Measurements from ENCODE around the gene FAM53A.
"Not testable (repeated sequence)": the region's sequence is repeated elsewhere in the genome, so short reads cannot be mapped to it uniquely, and the experiment has no call there.

FAM53A gene

DNA sequence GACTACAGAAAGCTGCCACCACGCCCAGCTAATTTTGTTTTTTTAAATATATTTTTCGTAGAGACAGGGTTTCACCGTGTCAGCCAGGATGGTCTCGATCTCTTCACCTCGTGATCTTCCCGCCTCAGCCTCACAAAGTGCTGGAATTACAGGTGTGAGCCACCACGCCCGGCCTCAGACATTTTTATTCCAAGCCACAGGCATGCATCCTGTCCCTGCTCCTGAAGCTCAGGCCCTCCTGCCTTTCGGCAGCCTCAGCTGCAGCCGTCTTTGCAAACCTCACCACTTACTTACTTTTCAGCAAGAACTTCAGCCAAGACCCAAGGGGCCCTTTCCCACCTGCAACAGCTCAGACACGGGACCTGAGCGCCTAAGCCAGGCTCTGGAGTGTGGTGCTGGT is 26.0 kb downstream of the FAM53A start:
- no peak for DNase-seq

DNA sequence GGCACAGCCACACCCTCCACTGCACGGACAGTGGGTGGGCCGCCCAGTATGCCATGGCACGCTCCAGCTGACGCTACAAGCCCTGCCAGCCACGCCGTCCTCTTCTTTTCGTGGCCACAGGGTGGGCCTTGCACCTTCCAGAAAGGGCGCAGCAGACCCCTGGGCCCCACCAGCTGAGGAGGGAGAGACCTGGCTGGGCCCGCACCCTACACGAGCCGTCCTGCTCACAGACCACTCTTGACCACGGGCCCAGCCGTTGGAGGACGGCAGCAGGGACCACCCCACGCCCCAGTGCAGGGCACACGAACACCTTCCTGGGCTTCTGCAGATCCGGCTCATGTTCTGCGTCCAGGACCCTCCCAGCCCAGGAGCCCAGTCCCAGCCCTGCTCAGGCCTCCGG is 27.1 kb downstream of the FAM53A start:
- no peak for DNase-seq

DNA sequence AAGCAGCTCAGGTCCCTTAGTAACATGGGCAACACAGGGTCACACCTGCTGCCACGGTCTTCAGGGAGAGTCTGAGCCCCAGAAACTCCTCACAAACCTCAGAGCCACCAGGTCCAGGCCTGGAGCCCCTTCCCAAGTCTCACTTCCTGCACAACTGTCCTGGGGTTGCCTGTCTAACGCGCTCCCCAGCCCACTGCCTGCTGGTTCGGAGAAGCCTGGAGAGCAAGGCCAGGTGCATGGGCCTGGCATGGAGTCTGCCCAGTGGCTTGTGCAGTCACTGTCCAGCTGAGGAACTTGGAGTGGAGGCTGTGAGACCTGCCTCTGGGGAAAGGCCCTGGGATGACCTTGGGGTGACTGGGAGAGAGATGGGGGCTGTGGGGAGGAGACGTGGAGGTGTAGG is 28.0 kb downstream of the FAM53A start:
- no peak for DNase-seq

DNA sequence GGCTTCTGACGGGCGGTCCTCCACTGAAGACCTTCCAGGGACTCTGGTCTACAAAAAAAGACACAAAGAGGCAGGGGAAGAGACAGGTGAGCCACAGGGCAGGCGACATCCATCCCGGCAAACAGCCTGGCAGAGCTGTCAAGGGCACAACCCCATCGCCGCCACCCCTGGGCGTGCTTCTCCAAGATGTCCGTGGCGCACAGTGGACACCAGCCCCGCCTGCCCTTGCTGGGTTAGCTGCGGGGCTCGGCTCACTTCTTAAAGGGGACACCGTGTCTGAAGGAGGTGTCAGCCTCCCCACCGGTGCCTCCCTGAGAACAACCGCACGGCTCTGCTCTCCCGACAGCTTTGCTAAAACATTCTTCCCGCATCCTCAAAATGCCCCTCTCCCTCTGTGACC is 28.4 kb downstream of the FAM53A start:
- no peak for DNase-seq

DNA sequence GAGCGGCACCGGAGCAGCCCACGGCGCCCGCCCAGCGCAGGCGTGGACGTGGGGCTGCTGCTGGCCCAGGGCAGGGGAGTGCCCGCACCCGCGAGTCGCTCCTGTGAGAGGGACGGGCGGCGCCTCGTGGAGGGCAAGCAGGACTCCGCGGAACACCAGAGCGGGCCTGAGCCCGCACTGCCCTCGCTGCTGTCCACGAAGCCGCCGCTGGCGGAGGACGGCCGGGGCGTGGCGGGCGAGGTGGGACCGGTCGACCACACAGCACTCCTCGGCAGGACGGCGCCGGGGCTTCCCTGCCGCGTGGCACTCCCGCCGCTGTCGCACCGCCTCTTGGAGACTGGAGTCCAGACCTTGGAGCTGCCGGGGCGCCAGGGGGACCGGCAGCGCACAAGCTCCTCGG is 29.0 kb downstream of the FAM53A start:
- no peak for DNase-seq

DNA sequence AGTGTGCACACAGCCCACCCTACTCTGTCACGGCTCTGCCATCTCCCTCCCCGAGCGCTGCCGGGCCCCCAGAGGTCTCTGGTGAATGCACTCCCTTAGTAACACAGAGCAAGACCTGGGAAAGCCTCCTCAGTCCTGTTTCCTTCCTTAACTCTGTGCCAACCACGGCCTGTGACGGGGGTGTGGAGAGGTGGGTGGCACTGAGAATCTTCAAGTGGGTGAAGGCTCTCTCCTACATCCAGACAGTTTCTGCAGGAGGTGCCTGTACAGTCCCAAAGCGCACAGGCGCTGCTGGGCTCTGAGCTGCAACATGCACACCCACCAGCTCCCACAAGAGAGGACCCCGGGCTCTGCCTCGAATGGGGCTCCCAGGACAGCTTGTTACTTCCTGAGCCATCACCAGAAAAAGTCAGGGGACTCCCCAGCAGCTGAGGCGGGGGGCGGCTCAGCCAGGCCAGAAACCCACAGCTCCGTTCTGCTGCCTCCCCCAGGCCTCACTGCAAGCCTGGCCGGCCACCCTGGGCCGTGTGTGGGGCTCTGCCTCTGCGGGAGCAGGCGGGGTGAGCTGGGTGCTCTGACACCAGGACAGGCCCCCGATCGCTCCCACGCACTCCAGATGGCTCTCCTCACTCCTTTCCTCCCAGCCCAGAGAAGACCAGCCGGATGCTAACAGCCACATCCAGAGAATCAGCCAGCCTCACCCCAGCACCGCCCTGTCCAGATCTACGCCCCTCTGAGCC is 29.7 kb downstream of the FAM53A start:
- DNase-seq, result no peak

DNA sequence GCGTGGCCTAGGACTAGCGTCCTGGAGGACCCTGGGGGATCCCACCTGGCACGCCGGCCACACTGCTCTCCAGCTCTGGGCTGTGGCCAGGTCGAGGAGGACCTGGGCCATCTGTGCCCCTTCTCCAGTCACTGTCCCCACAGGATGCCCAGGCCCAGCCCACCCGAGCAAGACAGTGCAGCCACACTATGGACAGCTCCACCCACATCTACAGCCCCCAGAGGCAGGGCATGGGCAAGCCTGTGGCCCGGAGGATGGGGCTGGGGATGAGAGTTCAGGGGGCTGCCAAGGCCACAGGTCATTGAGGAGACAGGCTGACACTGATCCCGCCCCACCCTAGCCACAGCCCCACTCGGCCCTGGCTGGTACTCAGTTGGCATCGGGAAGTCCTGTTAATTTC is 30.3 kb downstream of the FAM53A start:
- no peak for DNase-seq

DNA sequence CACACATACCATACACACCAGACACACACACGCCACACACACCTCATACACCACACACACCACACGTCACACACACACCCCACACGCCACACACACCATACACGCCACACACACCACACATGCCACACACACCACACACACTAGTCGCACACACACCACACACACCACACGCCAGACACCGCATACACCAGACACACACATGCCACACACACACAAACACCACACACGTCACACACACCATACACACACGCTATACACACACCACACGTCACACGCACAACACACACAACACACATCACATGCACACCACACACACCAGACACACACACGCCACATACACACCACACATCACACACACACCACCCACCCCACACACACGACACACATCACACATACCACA is 32.0 kb downstream of the FAM53A start:
- DNase-seq, result no peak

DNA sequence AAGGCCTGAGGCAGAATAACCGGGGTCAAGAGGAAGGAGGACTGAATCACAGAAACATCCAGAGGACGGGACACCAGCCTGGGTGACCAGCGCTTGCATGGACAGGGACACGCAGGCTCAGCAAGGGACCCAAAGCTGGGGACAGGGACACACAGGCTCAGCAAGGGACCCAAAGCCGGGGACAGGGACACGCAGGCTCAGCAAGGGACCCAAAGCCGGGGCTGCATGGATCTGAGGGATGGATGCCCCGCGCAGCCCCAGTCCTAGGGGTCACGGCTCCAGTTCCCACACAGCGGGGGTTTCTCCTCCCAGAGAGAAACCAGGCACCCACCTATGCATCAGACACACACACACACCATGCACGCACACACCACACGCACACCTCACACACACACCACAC is 32.5 kb downstream of the FAM53A start:
- DNase-seq, result no peak

DNA sequence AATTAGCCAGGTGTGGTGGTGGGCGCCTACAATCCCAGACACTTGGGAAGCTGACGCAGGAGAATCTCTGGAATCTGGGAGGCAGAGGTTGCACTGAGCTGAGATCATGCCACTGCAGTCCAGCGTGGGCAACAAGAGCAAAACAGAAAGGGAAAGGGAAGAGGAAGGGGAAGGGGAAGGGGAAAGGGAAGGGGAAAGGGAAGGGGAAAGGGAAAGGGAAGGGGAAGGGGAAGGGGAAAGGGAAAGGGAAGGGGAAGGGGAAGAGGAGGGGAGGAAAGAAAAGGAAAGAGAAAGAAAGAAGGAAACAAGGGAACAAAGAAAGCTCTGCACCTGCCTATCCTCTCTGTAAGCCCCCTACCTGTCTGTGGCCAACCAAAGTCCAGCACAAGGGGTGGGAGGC is 35.2 kb downstream of the FAM53A start:
- DNase-seq, result no peak

DNA sequence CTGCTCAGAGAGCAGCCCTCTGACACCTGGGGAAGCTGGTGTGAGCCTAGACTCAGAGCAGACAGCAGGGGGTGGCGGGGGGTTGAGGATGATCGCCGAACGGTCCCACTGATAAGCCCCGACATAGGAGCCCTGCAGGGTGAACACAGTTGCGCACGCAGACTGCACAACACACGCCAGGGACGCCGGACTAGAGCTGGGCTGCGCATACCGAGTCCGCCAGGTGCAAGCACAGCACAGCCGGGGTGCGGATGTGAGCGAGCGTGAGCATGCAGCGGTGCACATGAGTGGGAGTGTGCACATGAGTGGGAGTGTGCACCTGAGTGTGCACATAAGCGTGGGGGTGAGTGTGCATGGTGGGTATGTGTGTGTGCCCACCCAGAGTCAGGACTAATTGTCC is 36.7 kb downstream of the FAM53A start:
- DNase-seq, result no peak

DNA sequence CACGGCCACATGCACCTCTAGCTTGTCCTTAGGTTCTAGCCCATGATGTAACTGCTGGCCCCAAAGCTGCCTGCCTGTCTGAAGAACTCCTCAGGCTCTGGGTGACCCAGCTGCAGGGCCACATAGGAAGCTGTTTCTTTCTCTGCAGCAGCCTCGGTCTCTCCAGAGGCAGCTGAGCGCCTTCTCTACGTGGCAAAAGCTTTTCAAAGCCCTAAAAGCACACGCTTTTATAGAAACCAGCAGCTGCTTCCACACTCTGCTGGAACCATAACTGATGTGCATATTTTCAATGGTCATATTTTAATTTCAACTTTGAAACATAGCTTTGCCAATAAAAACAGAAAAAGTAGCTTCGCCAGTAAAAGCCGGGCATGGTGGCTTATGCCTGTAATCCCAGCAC is 37.4 kb downstream of the FAM53A start:
- DNase-seq, result no peak

DNA sequence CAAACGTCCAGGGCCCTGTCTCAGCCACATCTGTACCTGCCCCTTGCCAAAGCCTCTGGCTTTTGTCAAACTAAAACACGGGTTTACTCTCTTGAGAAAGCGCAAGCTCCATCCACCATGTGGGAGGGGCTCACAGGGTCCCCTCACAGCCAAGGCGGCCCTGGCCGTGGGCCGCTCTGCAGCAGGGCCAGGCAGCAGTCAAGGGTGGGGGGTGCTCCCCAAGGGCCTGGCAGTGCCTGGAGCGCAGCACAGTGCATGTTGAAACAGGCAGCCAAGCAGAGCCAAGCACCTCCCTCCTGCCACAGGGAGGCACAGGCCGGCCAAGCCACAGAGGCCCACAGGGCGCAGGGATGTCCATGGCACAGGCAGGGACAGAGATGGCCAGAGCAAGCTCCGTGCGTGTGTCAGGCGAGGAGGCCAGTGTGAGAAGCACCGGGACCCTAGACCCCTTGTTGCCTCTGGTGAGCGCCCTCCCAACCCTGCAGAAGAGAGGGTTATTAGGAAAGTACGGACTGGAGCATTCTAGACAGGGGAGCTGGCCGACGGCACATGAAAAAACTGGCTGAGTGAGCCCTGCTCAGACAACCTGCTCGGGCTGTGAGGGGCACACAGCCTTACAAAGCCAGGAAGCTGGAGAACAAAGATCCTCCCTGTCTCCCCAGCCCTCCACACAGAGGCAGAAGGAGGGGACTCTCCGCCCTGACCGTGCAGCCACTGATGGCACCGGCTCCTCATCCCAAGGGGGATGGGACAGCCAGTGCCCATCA is 39.0 kb downstream of the FAM53A start:
- no peak for DNase-seq

DNA sequence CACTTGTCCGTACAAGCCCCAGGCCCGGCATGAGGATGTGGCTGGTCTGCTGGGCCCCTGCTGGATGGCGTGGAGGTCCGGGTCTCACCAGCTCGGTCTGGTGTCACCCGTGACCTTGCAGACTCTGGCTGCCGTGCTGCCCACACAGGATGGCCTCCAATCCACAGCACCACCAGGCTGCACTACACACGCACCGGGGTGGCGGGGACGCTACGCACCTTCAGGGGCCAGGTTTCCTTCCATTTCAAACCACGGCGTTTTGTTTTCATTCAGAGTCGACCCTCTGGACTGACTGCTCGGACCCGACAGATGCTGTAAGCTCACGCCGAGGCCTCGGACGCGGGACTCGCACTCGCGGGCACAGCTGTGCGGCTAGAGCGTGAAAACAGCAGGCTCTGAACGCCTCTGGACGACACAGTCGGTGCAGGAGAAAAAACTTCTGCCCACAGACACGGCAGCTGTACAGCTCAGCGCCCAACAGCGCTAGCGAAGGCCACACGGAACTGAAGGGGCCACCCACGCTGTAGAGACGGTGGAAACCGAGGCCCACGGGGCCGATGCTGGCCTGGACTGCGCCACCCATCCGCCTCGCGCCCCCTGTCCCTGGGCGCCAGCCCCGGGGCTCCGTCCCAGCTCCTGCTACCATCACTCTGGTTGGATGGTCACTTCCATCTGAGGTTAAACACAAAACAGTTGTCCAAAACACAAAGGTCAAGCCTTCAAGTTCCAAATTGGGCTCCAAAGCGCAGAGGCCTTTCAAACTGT is 40.0 kb downstream of the FAM53A start:
- no peak for DNase-seq

DNA sequence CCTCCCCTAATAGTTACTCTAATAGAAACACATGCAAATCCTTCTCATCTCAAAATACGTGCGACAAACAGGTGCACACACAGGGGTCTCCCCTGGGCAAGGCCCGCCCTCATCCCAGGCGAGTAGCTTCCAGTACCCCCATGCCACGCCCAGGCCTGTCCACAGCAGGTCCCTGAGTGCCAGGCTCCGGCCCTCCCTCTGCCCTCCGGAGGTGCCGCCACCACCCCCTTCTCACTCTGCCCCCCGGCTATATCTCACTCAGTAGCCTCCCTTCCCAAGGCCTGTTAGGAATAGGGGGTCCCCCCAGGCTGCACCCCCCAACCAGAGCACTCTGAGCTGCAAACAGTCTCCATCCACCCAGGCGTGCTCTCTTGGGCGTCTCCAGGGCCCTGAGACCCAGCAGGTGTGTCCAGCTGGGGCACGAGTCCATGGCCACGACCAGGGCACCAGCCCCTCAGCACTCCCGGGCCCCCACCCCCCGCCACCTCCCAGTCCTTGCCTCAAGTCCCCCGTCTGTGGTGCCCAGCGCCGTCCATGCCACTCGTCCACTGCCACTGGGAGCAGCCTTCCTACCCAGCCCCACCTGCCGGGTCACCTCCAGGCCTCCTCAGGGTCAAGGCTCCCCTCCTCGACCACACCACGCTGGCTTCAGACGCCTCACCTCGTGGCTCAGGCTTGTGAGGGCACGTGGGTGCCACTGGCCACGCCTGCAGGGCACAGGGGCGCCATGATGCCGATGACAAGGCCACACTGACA is 41.7 kb downstream of the FAM53A start:
- DNase-seq, result no peak

DNA sequence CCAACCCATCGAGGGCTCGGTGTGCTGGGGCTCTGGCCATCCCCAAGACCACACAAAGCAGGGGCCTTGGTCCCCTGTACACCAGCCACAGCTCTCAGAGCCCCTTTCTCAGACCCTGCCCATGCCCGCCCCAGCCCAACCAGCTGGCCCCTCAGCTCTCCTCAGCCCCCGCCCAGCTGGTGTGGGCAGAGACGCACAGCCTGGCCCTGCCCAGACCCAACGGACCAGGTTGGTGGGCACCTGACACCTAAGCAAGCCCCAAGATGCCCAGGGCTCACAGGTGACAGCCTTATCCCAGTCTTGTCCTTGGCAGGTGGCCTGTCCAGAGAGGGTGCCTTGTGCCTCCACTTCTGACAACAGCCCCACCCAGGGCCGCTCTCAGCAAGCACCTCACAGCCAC is 42.4 kb downstream of the FAM53A start:
- no peak for DNase-seq

DNA sequence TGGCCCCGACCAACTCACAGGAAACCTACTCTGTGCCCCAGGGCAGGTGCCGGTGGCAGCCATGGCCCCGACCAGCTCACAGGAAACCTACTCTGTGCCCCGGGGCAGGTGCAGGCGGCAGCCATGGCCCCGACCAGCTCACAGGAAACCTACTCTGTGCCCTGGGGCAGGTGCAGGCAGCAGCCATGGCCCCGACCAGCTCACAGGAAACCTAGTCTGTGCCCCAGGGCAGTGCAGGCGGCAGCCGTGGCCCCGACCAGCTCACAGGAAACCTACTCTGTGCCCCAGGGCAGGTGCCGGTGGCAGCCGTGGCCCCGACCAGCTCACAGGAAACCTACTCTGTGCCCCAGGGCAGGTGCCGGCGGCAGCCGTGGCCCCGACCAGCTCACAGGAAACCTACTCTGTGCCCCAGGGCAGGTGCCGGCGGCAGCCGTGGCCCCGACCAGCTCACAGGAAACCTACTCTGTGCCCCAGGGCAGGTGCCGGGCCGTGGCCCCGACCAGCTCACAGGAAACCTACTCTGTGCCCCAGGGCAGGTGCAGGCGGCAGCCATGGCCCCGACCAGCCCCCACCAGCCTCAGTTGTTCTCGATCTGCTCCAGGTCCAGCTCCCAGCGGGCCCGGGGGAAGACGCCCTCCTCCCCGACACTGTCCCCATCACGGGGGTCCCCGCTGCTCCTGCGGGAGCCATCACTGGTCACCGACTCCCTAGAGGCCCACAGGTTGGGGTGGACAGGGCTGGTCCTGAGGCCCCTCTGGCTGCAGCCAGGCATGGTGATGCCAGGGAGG is 43.2 kb downstream of the FAM53A start:
- DNase-seq, result not testable (repeated sequence)

DNA sequence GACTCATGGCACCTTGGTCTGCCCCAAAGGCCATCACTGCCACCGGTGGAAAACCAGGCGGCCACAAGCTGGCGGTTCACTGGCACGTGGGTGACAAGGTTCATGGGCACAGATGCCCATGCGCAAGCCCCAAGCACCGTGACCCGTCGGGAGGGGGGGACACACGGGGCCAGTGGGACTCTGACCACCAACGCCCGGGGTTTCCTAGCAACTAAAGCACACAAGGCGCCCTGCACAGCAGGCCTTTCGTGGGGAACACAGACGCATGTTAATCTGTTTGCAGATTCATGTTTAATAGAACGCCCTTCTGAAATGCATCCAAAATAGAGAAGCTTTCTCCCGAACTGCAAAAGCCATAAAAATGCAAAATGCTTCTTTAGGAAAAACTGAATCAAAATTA is 43.9 kb downstream of the FAM53A start:
- DNase-seq, result no peak

DNA sequence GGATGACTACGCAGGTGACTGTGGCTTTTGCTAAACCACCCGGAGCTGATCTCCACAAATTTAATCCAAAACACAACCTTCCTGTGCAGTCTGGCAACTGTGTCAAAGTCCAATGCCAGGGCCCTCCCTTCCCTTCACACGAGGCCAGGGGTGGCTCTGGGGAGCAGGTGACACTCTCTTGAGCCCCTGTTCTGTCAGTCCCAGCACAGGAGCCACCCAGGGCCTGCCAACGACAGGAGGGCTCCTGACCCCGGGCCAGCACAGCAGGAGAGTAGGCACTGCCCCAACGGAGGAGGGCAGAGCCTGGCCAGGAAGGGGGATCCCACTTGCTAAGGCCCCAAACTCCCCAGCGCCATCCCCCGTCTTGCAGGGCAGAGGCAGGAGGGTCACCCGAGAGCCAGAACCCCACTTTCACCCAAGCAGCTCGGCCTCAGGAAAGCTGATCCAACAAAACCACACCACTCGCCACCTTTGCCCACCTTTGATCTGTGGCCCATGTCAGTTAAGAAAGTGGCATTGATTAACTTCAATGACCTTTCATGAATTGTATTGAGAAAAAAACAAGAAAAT is 44.7 kb downstream of the FAM53A start:
- no peak for DNase-seq

DNA sequence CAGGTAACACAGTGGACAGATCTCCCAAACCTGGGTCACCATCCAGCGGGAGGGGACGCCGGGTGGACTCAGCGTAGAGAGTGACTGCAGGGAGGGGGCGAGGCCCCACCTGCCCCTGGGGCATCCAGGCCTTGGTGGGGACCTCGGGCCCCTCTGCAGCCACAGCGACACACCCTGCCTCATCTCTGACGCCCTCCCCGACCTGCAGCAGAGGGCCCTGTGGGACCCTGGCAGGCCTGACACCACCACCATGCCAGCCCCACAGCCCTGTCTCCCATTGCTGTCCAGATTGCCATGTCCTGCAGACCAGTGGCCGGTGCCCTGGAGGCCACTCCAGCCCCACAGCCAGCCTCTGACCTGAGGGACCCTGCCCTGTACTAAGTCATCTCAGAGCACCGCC is 45.2 kb downstream of the FAM53A start:
- no peak for DNase-seq

DNA sequence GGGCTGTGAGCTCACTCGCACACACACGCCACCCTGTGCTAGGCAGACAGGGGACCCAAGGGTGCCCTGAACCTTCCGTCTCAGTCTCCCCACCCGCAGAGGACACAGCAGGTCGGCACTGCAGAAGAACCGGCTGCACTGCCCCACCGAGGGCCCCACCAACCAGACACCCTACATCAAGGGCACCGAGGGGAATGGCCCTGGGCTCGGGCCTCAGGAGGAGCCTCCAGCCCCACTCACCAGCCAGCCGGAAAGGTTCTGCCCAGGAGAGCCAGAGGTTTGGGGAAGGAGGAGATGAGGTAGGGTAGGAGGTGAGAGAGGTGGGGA is 45.9 kb downstream of the FAM53A start:
- no peak for DNase-seq

DNA sequence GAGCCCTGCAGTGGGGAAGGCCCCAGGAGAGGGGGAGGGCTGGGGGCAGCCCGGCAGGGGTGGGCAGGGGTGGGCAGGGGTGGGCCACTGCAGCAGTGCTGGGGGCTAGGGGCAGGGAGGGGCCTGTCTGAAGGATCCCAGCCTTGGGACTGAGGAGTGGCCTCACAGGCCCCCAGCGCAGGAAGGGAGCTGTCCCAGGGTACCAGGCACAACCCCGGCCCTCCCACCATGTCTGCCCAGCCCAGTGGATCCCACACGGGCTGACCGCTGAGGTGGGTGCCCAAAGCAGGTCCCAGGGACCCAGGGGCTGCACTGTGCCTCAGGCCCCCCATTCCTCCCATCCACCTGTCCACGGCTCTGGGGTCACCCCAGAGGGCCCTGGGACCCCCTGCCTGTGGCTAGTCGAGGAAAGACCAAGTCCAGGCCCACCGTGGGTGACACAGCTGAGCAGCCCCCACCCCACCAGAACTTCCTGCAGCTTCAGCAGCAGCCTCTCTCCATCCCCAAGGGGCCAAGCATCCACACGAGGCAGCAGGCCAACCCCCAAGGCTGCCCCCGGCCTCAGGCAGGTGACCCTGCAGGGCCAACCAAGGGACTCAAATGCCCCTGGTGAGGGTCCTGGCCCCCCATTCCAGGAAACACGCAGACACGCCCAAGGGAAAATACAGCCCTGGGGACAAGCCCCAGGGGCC is 46.4 kb downstream of the FAM53A start:
- no peak for DNase-seq
